ENCODE results near the gene ANKRD36C. TPM values are rescaled to one million over a fixed set of nuclear protein-coding genes. Genes with fewer than 3 reads are reported as not detected.
"Not testable (repeated sequence)": the region's sequence is repeated elsewhere in the genome, so short reads cannot be mapped to it uniquely, and the experiment has no call there.

Gene ANKRD36C
- 40.9 TPM for total RNA-seq
- polyA plus RNA-seq, result 5.2 TPM
- long read RNA-seq, donor 1, result 0 reads
- long read RNA-seq, donor 2, partial matches to known transcripts, result 21 of 24 reads
- long read RNA-seq, donor 2, other reads (novel, unspliced or antisense), result 0 of 24 reads
- long read RNA-seq, donor 3, partial matches to known transcripts, result 9 of 9 reads
- long read RNA-seq, donor 3, other reads (novel, unspliced or antisense), result 0 of 9 reads
- long read RNA-seq, donor 4, result 0 reads
- long read RNA-seq, donor 5, partial matches to known transcripts, result 8 of 11 reads
- long read RNA-seq, donor 5, other reads (novel, unspliced or antisense), result 0 of 11 reads
- long read RNA-seq, donor 6, partial matches to known transcripts, result 6 of 8 reads
- long read RNA-seq, donor 6, other reads (novel, unspliced or antisense), result 0 of 8 reads
- long read RNA-seq, donor 7, result 0 reads
- long read RNA-seq, donor 8, result 0 reads
- long read RNA-seq, donor 9, partial matches to known transcripts, result 8 of 8 reads
- long read RNA-seq, donor 9, other reads (novel, unspliced or antisense), result 0 of 8 reads
- long read RNA-seq, donor 10, result 0 reads

GRCh38 chr2:95991351-95992094, at the start of gene ANKRD36C:
Gene ANKRD36C (minus strand): TSS chr2:95991824. CDS start chr2:95991708, 116 bp downstream.
- not testable (repeated sequence) for H3K9me3 ChIP-seq (ENCODE audit: control insufficient read depth in 2 of 2, insufficient read depth in 1 of 2, low read length in 1 of 2); H3K36me3 ChIP-seq (ENCODE audit: control insufficient read depth in 2 of 2, insufficient read depth in 2 of 2, low read length in 1 of 2); H3K27me3 ChIP-seq (ENCODE audit: control insufficient read depth in 2 of 2, insufficient read depth in 1 of 2, low read length in 1 of 2); H3K4me1 ChIP-seq (ENCODE audit: control insufficient read depth in 2 of 2, insufficient read depth in 2 of 2, low read length in 2 of 2)
- H3K4me3 ChIP-seq (ENCODE audit: low read length in 2 of 2), result peak within 1 kb of the TSS; percentile 59 to 70
- DNase-seq (ENCODE audit: low read depth in 6 of 9, low spot score in 9 of 9), result peak; percentile 9 to 78 (median 45)
- H3K27ac ChIP-seq (ENCODE audit: low read depth in 1 of 2, low read length in 1 of 2), result peak within 1 kb of the TSS; percentile 93 to 95
- whole genome bisulfite sequencing, result 2% methylated on average over 32 of the region's 56 CpGs

DNA sequence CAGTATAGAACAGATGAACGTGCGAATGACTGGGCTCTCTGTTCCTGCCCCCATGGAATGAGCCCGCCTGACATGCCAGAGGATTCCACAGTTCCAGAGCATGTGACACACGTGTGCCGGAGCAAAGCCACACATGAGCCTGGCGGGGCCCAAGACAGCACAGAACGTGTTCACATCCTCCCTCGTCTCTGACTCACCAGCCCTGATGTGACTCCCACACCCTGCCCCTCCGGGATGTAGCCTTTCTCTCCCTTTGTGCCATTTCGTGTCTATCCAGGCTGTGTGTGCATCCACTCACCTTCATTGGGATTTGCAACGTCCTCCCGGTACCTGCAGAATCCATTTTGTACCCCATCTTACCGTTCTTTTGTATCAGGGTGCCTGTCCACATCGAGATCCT, 43.9 kb upstream of the ANKRD36C start:
- H3K4me1 ChIP-seq (ENCODE audit: control insufficient read depth in 2 of 2, insufficient read depth in 2 of 2, low read length in 2 of 2); H3K27ac ChIP-seq (ENCODE audit: low read depth in 1 of 2, low read length in 1 of 2); H3K4me3 ChIP-seq (ENCODE audit: low read length in 2 of 2); H3K27me3 ChIP-seq (ENCODE audit: control insufficient read depth in 2 of 2, insufficient read depth in 1 of 2, low read length in 1 of 2); H3K36me3 ChIP-seq (ENCODE audit: control insufficient read depth in 2 of 2, insufficient read depth in 2 of 2, low read length in 1 of 2); DNase-seq (ENCODE audit: low read depth in 6 of 9, low spot score in 9 of 9); H3K9me3 ChIP-seq (ENCODE audit: control insufficient read depth in 2 of 2, insufficient read depth in 1 of 2, low read length in 1 of 2): not testable (repeated sequence)
- WGBS, result no CpG with 5 or more reads among the region's 14 CpGs

DNA sequence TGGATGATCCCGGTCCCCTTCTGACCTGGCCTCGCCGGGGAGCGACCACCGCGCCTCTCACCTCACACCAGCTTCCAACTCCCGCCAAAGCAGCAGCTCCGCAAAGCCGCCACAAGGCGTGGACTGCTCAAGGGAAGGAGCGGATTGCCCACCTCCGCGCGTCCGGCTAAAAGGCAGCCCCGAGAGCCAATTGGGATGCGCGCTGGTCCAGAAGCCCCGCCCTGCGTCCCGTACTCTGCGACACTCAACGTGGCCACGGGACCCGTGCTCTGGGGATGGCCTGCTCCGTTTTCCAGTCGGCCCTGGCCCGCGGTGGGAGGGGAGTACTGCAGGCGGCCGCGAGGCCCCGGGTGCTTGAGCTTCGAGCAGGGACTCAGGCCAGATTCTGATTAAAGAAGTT, 43.2 kb upstream of the ANKRD36C start, which contains the start of gene GPAT2:
GPAT2 (minus strand) TSS at position 125 of the 400 bp plus-strand sequence. CDS start 2,557 bp downstream, outside the sequence.
- not testable (repeated sequence) for DNase-seq (ENCODE audit: low read depth in 6 of 9, low spot score in 9 of 9); H3K27me3 ChIP-seq (ENCODE audit: control insufficient read depth in 2 of 2, insufficient read depth in 1 of 2, low read length in 1 of 2); H3K4me1 ChIP-seq (ENCODE audit: control insufficient read depth in 2 of 2, insufficient read depth in 2 of 2, low read length in 2 of 2); H3K4me3 ChIP-seq (ENCODE audit: low read length in 2 of 2); H3K27ac ChIP-seq (ENCODE audit: low read depth in 1 of 2, low read length in 1 of 2); H3K36me3 ChIP-seq (ENCODE audit: control insufficient read depth in 2 of 2, insufficient read depth in 2 of 2, low read length in 1 of 2); H3K9me3 ChIP-seq (ENCODE audit: control insufficient read depth in 2 of 2, insufficient read depth in 1 of 2, low read length in 1 of 2)
- WGBS, result no CpG with 5 or more reads among the region's 34 CpGs

GRCh38 chr2:96033997-96034396, 42.4 kb upstream of the ANKRD36C start:
- not testable (repeated sequence) for H3K4me3 ChIP-seq (ENCODE audit: low read length in 2 of 2); H3K27me3 ChIP-seq (ENCODE audit: control insufficient read depth in 2 of 2, insufficient read depth in 1 of 2, low read length in 1 of 2); H3K27ac ChIP-seq (ENCODE audit: low read depth in 1 of 2, low read length in 1 of 2); H3K36me3 ChIP-seq (ENCODE audit: control insufficient read depth in 2 of 2, insufficient read depth in 2 of 2, low read length in 1 of 2); H3K4me1 ChIP-seq (ENCODE audit: control insufficient read depth in 2 of 2, insufficient read depth in 2 of 2, low read length in 2 of 2); DNase-seq (ENCODE audit: low read depth in 6 of 9, low spot score in 9 of 9); H3K9me3 ChIP-seq (ENCODE audit: control insufficient read depth in 2 of 2, insufficient read depth in 1 of 2, low read length in 1 of 2)
- WGBS, result no CpG with 5 or more reads among the region's 9 CpGs

- not testable (repeated sequence) for H3K9me3 ChIP-seq (ENCODE audit: control insufficient read depth in 2 of 2, insufficient read depth in 1 of 2, low read length in 1 of 2); H3K36me3 ChIP-seq (ENCODE audit: control insufficient read depth in 2 of 2, insufficient read depth in 2 of 2, low read length in 1 of 2); H3K27me3 ChIP-seq (ENCODE audit: control insufficient read depth in 2 of 2, insufficient read depth in 1 of 2, low read length in 1 of 2); H3K27ac ChIP-seq (ENCODE audit: low read depth in 1 of 2, low read length in 1 of 2); H3K4me3 ChIP-seq (ENCODE audit: low read length in 2 of 2); DNase-seq (ENCODE audit: low read depth in 6 of 9, low spot score in 9 of 9); H3K4me1 ChIP-seq (ENCODE audit: control insufficient read depth in 2 of 2, insufficient read depth in 2 of 2, low read length in 2 of 2)
- WGBS, result no CpG with 5 or more reads among the region's 16 CpGs
Observed at GRCh38 chr2:96027725-96028325, 36.2 kb upstream of the ANKRD36C start.

DNA sequence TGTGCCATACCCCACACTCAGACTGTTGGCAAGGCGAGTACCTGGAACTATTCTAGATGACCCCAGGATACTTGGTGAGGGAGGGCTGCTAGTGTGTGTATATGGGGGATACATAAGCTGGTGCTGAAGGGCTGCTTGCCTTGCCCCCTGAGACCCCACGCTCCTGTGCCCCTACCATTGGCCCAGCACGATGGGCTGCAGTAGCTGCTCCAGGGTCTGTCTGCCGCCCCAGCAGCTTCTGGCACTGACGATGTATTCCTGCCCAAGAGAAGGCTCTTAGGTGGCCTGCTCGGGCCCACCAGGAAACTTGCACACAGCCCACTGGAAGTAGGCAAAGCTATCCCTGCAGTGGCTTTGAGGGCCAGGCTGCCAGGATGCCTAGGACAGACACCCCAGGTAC, 34.1 kb upstream of the ANKRD36C start:
- not testable (repeated sequence) for DNase-seq (ENCODE audit: low read depth in 6 of 9, low spot score in 9 of 9); H3K27me3 ChIP-seq (ENCODE audit: control insufficient read depth in 2 of 2, insufficient read depth in 1 of 2, low read length in 1 of 2); H3K27ac ChIP-seq (ENCODE audit: low read depth in 1 of 2, low read length in 1 of 2); H3K9me3 ChIP-seq (ENCODE audit: control insufficient read depth in 2 of 2, insufficient read depth in 1 of 2, low read length in 1 of 2); H3K36me3 ChIP-seq (ENCODE audit: control insufficient read depth in 2 of 2, insufficient read depth in 2 of 2, low read length in 1 of 2); H3K4me1 ChIP-seq (ENCODE audit: control insufficient read depth in 2 of 2, insufficient read depth in 2 of 2, low read length in 2 of 2); H3K4me3 ChIP-seq (ENCODE audit: low read length in 2 of 2)
- 97% methylated on average over 6 of the region's 6 CpGs for WGBS

DNA sequence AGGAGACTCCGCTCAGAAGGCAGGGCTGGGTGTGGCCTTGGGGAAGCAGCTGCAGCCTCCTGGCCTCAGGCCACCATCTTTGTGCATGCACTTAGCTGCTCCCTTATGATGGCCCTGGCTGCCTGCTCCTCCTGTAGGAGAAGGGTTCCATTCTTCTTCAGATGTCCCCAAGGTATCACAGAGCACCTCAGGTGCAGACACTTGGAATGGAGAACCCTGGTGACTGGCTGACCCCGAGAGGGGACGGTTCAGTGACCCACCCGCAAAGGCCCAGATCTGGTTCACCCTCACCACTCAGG, 33.5 kb upstream of the ANKRD36C start:
- Histone ChIP-seq H3K27ac (ENCODE audit: low read depth in 1 of 2, low read length in 1 of 2) (no peak overlapping the region), H3K4me1 (ENCODE audit: control insufficient read depth in 2 of 2, insufficient read depth in 2 of 2, low read length in 2 of 2) (no peaks in the 10 kb centered on the region), H3K27me3 (ENCODE audit: control insufficient read depth in 2 of 2, insufficient read depth in 1 of 2, low read length in 1 of 2) (no peaks in the 10 kb centered on the region), H3K36me3 (ENCODE audit: control insufficient read depth in 2 of 2, insufficient read depth in 2 of 2, low read length in 1 of 2) (no peaks in the 10 kb centered on the region), H3K4me3 (ENCODE audit: low read length in 2 of 2) (no peak overlapping the region), H3K9me3 (ENCODE audit: control insufficient read depth in 2 of 2, insufficient read depth in 1 of 2, low read length in 1 of 2) (no peaks in the 10 kb centered on the region)
- 96% methylated on average over 4 of the region's 4 CpGs for WGBS
- no peak for DNase-seq (ENCODE audit: low read depth in 6 of 9, low spot score in 9 of 9)

DNA sequence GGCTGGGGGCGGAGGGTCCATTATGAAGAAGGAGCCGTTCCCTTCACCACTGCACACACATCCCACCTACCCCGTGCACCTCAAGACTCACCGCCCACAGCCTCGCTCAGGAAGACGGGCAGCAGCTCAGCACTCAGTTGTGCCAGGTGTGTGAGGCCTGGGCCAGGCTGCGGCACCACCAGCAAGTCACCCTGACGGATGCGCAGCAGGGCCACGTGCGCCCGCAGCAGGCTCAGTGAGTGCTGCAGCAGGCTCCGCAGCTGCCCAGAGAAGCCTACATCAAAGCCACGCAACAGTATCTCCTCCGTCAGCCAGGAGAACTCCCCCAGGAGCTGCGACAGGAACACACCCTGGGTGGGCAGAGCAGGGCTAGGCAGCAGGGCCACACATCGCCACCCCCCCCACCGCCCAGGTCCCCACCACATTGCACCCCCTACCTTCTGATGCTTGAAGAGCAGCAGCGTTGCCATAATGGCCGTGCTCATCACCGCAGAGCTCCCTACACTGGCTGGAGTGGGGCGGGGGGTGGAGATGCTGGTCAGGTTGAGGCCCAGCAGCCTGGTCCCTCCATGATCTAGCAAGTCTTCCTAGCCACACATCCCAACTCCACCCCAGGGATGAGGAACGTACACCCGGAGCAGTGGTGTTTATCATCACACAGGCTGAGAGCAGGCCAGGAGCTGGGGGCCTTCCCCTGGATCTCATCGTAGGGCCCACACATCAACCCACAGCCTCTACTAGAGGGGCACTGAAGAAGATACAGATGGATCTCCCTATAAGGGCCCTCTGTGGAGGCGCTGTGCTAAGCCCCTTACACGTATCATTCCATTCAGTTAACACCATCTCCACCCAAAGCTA, 32.9 kb upstream of the ANKRD36C start:
- Histone ChIP-seq H3K4me1 (ENCODE audit: control insufficient read depth in 2 of 2, insufficient read depth in 2 of 2, low read length in 2 of 2) (no peaks in the 10 kb centered on the region), H3K4me3 (ENCODE audit: low read length in 2 of 2) (no peak overlapping the region), H3K27me3 (ENCODE audit: control insufficient read depth in 2 of 2, insufficient read depth in 1 of 2, low read length in 1 of 2) (no peaks in the 10 kb centered on the region), H3K27ac (ENCODE audit: low read depth in 1 of 2, low read length in 1 of 2) (no peak overlapping the region), H3K36me3 (ENCODE audit: control insufficient read depth in 2 of 2, insufficient read depth in 2 of 2, low read length in 1 of 2) (no peaks in the 10 kb centered on the region), H3K9me3 (ENCODE audit: control insufficient read depth in 2 of 2, insufficient read depth in 1 of 2, low read length in 1 of 2) (no peaks in the 10 kb centered on the region)
- no peak for DNase-seq (ENCODE audit: low read depth in 6 of 9, low spot score in 9 of 9)
- 97% methylated on average over 27 of the region's 27 CpGs for WGBS

Data from thymus (tissue), 14 donors.